GM18909 (cell line): ENCODE measurements around the gene RNLS.
"Not testable (repeated sequence)": the region's sequence is repeated elsewhere in the genome, so short reads cannot be mapped to it uniquely, and the experiment has no call there.

Experiments
- ATAC-seq: cut with Tn5 transposase; IDR thresholded peaks from one replicate; pipeline ENCODE4 v1.9.1; 2021; ENCODE audit warnings: mild to moderate bottlenecking; ENCODE audit not compliant: unreplicated experiment, poor library complexity

RNLS gene

GRCh38 chr10:88318803-88319202 lies 264.3 kb downstream of the RNLS start:
- ATAC-seq, result no peak

DNA sequence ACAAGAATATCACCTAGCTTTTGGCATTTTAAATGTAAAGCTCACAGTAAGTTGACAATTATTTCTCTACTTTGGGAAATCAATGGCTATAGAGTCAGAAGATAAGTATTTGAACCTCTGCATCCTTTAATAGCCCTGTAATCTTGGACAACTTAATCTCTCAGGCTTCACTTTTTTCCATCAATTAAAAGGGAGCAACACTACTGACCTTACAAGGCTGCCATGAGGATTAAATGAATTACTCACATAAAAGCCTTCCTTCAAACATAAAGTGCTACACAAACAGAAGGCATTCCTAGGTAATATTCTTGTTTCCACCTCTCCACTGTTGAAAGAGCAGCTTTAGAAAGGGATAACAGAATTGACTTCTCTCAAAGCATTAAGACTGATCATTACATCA lies 266.0 kb downstream of the RNLS start:
- ATAC-seq, result no peak

DNA sequence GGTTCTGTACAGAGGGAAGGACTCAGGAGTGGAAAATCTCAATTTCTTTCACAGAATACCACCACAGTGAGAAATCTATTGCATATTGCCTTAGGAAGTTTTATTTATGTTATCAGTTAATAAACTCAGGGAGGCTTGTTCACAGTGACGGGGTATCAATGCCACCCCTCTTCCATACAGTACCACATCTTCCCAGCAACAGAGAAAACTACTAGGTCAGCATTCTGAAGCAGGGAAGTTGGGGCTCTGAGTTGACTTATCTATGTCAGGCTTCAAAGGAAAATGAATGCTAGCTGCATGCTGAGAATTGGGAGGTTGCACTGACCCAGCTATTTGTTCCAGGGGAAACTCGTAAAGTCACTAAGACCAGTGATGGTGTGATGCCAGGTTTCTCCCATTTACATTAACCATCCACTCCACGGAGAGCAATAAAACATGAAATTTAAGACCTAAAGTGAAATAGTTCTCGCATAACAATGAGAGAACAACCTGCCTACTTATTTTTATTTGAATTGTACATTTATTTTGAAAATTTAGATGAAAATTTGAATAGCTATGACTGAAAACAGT lies 266.7 kb downstream of the RNLS start:
- ATAC-seq, result no peak

GRCh38 chr10:88315755-88316154 lies 267.4 kb downstream of the RNLS start:
- ATAC-seq, result no peak

DNA sequence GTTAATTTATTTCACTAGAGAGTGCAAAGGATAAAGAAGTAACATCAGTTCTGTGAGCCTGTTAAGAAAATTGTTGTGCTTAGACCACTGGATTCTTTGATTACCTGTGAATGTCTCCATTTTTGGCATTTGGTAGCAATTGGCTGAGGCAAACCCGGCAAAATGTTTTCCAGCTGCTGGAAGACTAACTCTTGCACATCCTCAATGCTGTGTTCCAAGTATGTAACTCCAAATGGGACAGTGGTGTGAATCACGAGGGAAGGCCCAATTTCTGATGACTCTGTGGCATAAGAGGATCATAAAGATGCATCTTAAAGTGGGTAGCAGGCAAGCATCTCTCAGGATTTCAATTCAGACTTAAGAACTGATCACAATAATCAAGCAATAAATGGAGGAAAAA lies 268.8 kb downstream of the RNLS start:
- no peak for ATAC-seq

- no peak for ATAC-seq
Observed at GRCh38 chr10:88313878-88314277, 269.2 kb downstream of the RNLS start.

GRCh38 chr10:88312855-88313254 lies 270.3 kb downstream of the RNLS start:
- ATAC-seq, result no peak

- no peak for ATAC-seq
Observed at GRCh38 chr10:88311264-88311663, 271.9 kb downstream of the RNLS start.

- no peak for ATAC-seq
Observed at GRCh38 chr10:88309365-88309764, 273.8 kb downstream of the RNLS start.

- ATAC-seq, result not testable (repeated sequence)
Observed at GRCh38 chr10:88308361-88308760, 274.8 kb downstream of the RNLS start.

DNA sequence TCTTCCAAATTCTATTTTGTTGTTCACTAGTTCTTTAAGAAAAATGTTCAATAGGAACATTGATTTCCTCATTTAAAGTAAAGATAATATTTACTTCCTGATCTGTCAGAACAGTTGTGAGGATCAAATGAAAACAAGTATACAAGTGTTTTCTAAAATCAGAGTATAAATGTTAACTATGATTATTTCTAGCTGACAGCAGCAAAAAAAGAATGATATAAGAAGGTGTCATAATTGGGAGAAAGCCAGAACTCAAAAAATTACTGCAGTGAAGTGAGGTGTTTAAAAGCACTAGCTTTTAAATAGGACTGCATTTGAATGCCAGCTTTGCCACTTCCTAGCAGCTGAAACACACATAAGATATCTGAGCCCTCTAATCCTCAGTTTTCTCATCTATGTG lies 283.3 kb downstream of the RNLS start:
- no peak for ATAC-seq

GRCh38 chr10:88297103-88297502 lies 286.0 kb downstream of the RNLS start:
- no peak for ATAC-seq

DNA sequence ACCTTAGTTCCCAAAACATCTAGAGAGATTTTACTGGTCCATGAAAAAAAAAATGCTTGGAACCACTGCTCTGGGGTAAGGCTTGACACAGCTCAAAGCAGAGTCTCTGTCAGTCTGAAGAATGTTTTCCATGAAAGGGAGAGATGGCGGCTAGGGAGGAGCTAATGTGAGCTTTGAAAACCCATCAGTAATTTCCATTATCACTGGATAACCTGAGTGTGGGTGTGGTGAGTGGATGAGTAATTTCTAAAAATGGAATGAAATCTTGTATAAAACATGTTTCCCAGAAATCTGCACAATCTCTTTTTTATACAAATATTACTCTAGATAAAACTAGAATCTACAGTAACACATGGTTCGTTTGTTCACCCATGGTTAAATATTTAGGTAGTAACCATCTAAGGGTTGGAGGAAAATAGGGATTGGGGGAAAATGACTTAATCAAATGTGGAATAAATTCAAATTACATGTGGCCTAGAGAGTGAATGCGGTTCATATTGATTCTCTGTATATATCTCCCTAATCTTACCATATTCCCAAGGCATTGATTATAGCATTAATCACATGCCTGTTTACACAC lies 289.4 kb downstream of the RNLS start:
- ATAC-seq, result no peak

- ATAC-seq, result no peak
Observed at GRCh38 chr10:88293073-88293472, 290.0 kb downstream of the RNLS start.

DNA sequence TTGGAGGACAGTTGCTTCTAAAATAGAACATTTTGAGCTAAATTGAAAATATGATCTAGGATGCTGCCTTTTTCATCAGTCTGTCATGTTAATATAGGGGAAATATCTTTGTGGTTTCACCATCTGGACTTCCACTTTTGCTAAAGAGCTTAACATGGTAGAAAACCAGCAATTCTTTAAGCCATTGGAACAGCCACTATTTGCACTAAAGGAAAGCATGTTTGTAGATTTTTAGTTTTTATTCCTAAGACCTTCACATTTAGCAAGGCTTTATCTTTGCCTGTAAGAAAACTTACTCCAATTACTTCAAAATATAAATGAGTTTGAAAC lies 291.0 kb downstream of the RNLS start:
- no peak for ATAC-seq

DNA sequence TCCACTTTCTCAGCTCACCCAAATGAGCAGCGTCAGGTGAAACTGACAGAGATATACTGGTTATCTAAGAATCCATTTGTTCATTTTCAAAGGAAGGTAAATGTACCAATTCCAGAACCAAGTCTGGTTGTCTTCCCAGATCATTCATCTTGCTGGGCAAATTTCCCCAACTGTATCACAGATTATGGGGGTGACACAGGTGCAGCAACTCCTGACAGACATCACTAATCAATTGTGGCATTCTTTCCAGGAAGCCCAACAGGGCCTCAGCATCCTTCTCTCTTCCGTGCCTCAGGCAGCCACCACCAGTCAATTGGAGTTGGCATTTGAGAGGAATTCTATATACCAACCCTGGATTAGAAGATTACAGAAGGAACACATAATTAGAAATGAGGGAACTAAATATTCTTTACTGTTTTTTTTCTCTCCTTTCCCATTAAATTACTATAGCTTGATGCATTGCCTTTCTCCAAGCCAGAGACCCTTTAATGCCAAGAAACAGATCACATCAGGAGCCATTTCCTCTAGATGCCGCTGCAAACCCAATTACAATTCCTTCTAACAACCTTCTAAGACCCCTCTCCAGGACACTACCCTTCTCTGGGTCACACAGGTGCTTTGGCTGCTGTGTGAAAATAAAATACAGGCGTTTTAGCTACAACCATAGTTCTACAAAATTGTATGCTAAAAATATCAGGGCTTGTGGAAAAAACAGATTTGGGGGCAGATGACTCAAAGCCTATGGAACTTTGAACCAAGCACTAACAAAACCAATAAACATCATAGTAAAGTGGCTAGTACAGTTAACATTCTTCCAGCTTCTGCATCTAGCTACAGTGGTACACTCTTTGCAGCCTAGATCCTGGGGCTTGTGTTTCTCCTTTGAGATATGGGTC lies 291.6 kb downstream of the RNLS start:
- no peak for ATAC-seq

- ATAC-seq, result no peak
Observed at GRCh38 chr10:88289342-88289741, 293.8 kb downstream of the RNLS start.

DNA sequence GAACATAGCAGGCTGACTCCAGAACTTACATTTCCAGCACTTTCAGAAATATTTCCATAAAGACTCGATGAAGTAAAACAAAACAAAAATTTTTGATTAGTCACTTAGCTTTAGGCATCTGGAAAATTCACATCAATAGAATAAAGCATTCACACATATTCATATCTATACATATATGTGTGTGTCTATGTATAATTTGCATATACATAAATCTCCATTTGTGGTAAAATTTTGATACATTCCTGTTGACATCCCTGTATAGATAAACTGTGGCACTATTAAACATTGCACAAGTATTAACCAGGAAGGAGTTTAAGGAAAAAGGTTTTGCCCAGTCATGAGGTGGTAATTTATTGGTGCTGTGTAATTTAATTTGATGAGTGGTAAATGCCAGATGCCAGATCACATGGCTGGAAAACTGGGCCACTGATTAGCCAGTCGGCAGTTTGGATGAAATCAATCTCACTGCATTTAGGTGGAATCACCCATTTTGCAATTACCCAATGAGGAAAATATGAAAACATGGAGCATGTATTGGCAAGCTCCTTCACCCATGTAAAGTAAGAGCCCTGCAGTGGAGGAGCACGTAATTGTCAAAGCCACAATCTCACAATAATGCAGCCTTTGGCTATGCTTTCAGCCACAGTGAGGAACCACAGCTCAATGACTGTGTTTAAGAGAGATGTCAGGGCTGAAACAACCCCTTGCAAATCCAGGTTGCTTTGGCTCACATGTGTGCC lies 294.6 kb downstream of the RNLS start:
- peak; percentile 62 for ATAC-seq

- no peak for ATAC-seq
Observed at GRCh38 chr10:88286030-88286429, 297.1 kb downstream of the RNLS start.

DNA sequence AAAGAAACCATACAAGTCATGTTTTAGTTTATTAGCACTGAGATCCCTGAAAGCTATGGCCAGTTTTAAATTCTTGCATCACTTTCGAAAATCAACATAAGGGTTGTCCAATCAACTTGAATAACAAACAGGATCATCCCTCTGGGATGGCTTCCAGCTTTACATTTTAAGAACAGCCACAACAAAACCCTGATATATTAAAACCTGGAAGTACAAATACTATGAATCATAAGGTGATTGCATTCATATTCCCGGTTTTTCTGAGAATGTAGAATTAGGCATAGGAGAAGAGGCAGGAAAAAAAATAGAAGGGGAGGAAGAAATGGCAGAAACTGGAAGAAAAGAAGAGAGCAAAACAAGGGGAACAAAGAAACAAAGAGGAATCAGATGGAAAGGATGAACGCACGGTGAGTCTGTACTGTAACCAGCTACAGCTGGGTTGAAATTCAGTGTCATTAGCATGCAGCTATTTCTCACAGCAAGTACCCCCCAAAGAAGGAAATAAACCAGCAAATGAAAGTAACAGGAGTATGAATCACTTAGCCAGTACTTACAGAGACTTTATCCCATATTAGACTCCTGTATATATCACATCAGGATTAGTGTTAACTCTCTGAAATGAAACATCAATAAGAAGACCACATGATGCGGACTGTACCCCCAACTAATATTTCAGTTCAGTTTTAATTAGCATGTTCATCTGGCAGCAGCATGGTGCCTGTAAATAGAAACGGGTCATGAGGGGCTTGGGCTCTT lies 301.3 kb downstream of the RNLS start:
- no peak for ATAC-seq
